Left colon (tissue), 2 donors: ENCODE results near the gene RSRC1. TPM values are rescaled to one million over a fixed set of nuclear protein-coding genes. Genes with fewer than 3 reads are reported as not detected.
"Not testable (repeated sequence)": the region's sequence is repeated elsewhere in the genome, so short reads cannot be mapped to it uniquely, and the experiment has no call there.

Source experiments
- ATAC-seq: fragments of 200-7000 bp; cut with Tn5 transposase; one replicate; pipeline ENCODE4 v1.9.1; 2020; ENCODE audit warnings: mild to moderate bottlenecking, moderate library complexity
- DNase-seq, 2 donors: peaks; one replicate each; pipeline ENCODE4 v3.0.0-alpha.2; 2020
- intact Hi-C, 2 donors: fragments of 100-400 bp; cut with DNase I in 1 of 2; cut with micrococcal nuclease in 1 of 2; formaldehyde crosslinking; loops; one replicate each; pipeline versions ENCODE4 v1.11.2 to v1.14.0; 2022; cut with DNase I, micrococcal nuclease
- total RNA-seq, 2 donors: library from RNA; stranded (reverse); fragmentation: NEBNext Ultra II Directional; extraction: Animal tissue kit (Norgen Biotek cat#: 25700); gene quantifications; one replicate each; pipeline ENCODE4 v1.2.1, GENCODE V29; 2021
- donor health status: DM: no; HTN: no; CAD: no.
- donor health status: DM: yes; HTN: yes; CAD: no.

The RSRC1 gene
- total RNA-seq, 2 donors from 2014 or later: 24.9 to 30.6 TPM

GRCh38 chr3:158200955-158201354 lies 91.1 kb downstream of the RSRC1 start:
- intact Hi-C loops: no loop called here
- DNase-seq (no peak), ATAC-seq (no peak)

DNA sequence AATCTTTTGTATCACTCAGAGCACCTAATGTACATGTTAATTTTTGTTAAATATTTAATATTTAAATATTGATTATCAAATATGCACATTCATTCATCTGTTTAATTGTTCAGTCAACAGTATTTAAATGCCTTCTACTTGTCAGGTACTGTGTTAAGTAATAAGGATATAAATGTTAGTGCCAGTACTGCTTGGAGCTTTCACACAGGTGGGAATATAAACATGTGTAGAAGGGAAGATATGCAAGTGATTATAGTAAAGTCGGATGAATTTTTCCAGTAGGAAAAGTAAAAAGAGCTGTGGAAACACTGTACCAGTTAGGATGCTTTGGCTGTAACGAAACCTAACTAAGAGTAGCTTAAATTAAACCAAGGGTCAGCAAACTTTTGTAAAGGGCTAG lies 95.4 kb downstream of the RSRC1 start:
- DNase-seq (no peak), ATAC-seq (no peak)
- intact Hi-C loops: no loop called here

DNA sequence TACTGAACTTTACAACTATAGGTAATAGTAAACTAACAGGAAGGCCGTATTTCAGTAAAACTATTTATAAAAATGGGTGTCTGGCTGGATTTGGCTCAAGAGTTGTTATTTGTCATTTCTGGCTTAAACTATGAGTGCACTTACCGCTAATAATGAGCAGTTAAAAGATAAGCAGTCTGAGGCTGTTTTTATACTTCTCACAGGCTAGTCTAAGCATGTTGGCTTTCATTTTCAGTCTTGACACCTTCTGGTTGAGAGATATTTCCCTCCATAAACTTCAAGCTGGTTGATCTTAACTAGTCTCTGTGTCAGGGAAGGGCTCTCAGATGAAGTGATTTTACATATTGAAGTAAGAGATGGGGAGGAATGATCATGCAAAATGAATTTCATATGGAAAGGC lies 96.1 kb downstream of the RSRC1 start:
- DNase-seq (no peak), ATAC-seq (no peak)
- intact Hi-C loops: no loop called here

DNA sequence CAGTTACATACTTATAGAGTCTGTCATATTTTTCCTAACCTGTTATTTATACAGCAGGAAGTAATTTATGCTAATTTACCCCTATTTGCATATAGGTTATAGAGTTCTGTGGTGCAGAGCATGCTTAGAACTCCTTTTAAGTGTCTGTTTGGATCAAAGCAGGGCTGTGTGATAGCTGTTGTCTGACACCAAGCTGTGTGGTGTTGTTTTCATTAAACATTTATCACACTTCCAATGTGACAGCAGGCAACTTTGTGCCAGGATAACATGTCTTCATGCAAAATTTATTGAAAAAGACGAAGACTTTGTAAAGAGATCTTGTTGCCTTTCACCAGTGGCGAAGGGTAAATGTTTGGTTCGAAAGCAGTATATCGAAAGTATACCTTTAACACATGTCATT lies 100.2 kb downstream of the RSRC1 start:
- intact Hi-C loops: no loop called here
- ATAC-seq: no peak
- DNase-seq: no peak

GRCh38 chr3:158213461-158213860 lies 103.6 kb downstream of the RSRC1 start:
- DNase-seq (no peak), ATAC-seq (no peak)
- intact Hi-C loops: no loop called here

DNA sequence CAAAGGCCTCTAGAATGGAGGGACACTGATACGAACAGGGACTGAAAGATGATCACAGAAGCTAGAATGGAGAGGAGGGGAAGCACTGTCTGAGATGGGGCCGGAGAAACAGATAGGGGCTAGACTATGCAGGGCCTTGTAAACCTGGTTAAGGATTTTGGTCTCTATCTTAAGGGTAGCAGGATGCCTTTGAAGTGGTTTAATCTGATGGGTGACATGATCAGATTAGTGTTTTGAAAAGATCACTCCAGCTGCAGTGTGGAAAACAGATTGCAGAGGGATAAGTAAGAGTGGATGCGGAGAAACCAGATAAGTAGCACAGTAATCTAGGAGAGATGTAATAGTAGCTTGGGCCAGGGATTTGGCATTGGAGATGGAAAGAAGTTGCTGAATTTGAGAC lies 108.1 kb downstream of the RSRC1 start:
- intact Hi-C loops: no loop called here
- DNase-seq (no peak), ATAC-seq (no peak)

- ATAC-seq: no peak
- intact Hi-C loops: no loop called here
Observed at GRCh38 chr3:158220575-158220974, 110.7 kb downstream of the RSRC1 start.

DNA sequence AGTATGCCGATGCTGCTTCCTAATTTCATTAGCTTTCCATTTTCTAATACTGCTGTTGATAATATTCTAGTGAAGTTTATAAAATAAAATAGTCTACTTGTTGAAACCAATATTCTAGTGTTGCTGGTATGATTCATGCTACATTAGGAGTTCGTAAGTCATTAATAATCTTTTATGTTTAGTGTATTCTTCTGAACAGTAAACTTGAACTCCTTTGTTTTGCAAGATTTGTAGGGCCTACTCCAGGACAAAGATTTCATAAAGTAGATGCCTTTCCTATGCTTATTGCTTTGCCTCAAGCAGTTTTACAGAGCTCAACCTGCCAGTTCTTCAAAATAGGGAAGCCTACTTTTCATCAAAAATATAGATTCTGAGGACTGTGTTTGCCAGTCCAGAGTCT lies 111.5 kb downstream of the RSRC1 start:
- ATAC-seq: no peak
- intact Hi-C loops: no loop called here
- DNase-seq: no peak

More at GRCh38 chr3:158220575-158220974, 110.7 kb downstream of the RSRC1 start:
- no peak for DNase-seq

DNA sequence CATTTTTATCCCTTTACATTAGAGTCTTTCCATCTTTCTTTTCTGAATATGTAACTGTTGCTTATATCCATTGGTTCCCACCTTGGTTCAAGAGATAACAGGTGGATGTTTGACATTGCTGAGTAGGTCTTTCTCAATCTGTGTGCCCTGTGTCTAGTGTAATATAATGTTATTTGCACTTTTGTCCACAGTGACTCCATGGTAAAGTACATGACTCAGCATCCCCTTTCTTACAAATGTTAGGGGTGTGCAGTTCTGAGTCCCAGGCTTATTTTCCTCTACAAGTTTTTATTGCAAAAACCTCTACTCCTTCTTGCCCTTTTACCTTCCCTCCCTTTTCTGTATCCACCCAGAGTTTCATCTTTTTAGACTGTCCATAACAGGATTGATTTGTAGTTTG lies 116.5 kb downstream of the RSRC1 start:
- ATAC-seq: no peak
- DNase-seq: no peak
- intact Hi-C loops: no loop called here

DNA sequence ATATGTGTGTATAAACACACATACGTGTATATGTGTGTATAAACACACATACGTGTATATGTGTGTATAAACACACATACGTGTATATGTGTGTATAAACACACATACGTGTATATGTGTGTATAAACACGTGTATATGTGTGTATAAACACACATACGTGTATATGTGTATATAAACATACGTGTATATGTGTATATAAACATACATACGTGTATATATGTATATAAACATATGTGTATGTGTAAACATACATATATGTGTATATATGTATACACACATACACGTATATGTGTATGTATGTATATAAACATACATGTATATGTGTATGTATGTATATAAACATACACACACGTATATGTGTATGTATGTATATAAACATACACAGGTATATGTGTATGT lies 119.1 kb downstream of the RSRC1 start:
- intact Hi-C loops, DNase-seq, ATAC-seq: not testable (repeated sequence)

DNA sequence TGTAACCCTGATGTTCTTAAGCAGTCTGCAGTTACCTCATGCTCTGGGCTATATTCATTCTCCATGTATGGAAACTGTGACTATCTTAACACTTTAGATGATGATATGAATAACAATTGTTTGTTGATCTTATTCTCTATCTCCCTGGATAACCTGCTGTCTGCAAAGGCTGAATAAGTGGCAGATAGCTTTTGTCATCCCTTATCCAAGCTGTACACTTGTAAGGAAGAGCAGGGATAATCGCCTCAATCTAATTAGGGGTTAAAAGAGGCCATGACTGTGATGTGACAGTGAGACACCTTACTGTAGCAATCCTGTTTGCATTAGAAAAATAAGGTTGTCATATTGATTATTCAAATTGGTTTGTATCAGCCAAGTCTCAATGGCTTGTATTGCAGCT lies 123.9 kb downstream of the RSRC1 start:
- no peak for ATAC-seq
- intact Hi-C loops: no loop called here
- no peak for DNase-seq

DNA sequence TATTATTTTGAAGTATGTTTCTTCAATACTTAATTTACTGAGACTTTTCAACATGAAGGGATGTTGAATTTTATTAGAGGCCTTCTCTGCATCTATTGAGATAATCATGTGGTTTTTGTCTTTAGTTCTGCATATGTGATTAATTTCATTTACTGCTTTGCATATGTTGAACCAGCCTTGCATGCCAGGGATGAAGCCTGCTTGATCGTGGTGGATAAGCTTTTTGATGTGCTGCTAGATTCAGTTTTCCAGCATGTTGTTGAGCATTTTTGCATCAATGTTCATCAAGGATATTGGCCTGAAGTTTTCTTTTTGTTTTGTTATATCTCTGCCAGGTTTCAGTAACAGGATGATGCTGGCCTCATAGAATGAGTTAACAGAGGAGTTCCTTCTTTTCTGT lies 134.4 kb downstream of the RSRC1 start:
- ATAC-seq (no peak), DNase-seq (no peak)
- intact Hi-C loops: no loop called here

DNA sequence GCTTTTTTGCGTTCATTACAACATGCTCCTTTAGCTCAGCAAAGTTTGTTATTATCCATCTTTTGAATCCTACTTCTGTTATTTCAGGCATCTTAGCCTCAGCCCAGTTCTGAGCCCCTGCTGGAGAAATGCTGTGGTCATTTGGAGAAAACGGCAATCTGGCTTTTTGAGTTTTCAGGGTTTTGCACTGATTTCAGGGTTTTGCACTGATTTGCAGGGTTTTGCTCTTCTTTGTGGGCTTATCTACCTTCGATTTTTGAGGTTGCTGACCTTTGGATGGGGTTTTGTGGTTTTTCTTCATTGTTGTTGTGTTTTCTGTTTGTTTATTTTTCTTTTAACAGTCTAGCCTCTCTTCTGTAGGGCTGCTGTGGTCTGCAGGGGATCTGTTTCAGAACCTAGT lies 137.4 kb downstream of the RSRC1 start:
- DNase-seq (no peak), ATAC-seq (no peak)
- intact Hi-C loops: no loop called here

GRCh38 chr3:158248261-158248660 lies 138.4 kb downstream of the RSRC1 start:
- intact Hi-C loops: no loop called here
- ATAC-seq (no peak), DNase-seq (no peak)

DNA sequence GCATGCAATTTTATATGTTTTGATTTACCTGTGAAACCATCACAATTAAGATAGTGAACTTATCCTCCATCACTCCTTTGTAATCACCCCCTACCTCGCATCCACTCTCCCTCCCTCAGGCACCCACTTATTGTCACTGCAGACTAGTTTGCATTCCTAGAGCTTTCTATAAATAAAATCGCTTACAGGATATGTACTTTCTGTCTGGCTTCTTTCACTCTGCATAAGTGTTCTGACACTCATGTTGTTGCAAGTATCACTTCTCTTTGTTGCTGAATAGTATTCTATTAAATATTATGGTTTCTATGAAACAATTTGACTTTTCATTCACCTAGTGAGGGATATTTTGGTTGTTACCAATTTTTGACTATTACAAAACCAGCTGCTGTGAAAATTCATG lies 139.3 kb downstream of the RSRC1 start:
- ATAC-seq (no peak), DNase-seq (no peak)
- intact Hi-C loops: no loop called here

- ATAC-seq (no peak), DNase-seq (no peak)
- intact Hi-C loops: no loop called here
Observed at GRCh38 chr3:158258619-158259018, 148.7 kb downstream of the RSRC1 start.

- intact Hi-C loops: no loop called here
- DNase-seq: no peak
- ATAC-seq: no peak
Observed at GRCh38 chr3:158260392-158260791, 150.5 kb downstream of the RSRC1 start.

DNA sequence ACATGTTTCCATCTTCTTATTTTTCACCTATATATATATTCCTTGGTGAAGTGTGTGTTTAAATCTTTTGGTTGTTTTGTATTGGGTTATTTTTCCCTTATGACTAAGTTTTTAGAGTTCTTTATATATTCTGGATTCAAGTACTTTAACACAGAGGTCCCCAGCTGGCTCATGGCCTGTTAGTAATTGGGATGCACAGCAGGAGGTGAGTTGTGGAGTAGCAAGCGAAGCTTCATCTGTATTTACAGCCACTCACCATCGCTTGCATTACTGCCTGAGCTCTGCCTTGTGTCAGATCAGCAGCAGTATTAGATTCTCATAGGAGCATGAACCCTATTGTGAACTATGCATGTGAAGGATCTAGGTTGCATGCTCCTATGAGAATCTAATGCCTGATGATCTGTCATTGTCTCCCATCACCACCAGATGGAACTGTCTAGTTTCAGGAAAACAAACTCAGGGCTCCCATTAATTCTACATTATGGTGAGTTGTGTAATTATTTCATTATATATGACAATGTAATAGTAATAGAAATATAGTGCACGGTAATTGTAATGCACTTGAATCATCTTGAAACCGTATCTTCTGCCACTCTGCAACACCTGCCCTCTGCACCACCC lies 151.6 kb downstream of the RSRC1 start:
- no peak for DNase-seq
- no peak for ATAC-seq
- intact Hi-C loops: no loop called here

- DNase-seq (no peak), ATAC-seq (no peak)
- intact Hi-C loops: no loop called here
Observed at GRCh38 chr3:158264894-158265293, 155.0 kb downstream of the RSRC1 start.

- DNase-seq: no peak
- ATAC-seq: no peak
- intact Hi-C loops: no loop called here
Observed at GRCh38 chr3:158267015-158267414, 157.1 kb downstream of the RSRC1 start.

GRCh38 chr3:158269942-158270341 lies 160.1 kb downstream of the RSRC1 start:
- DNase-seq (no peak), ATAC-seq (no peak)
- intact Hi-C loops: no loop called here

DNA sequence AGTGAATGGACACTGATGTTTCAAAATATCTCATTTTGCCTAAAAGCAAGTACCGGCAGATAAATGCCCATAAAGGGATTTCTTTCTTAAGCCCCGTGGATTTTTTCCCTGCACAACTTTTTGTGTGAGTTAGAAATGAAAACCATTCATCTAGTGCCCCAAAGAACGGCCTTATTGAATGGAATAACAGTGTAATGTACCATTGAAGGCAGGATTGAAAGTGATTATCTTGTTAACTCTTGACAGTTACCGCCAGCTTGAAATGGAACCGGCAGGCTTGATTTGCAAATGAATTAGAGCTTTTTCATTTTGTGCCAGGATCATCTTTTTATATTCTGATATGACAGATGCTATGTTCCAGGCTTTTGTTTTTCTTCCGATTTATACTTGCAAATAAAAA lies 162.2 kb downstream of the RSRC1 start:
- DNase-seq (no peak), ATAC-seq (no peak)
- intact Hi-C loops: no loop called here
